IPS-18c (cell line): ENCODE results near the gene NUP214.
"Not testable (repeated sequence)": the region's sequence is repeated elsewhere in the genome, so short reads cannot be mapped to it uniquely, and the experiment has no call there.

Experiments used
- H3K4me3 ChIP-seq: 2 replicates; pipeline ENCODE4 v1.7.0; 2013; ENCODE audit warnings: low read depth, mild to moderate bottlenecking, low read length, moderate library complexity; ENCODE audit not compliant: insufficient read depth
- H3K9me3 ChIP-seq: one replicate; pipeline ENCODE4 v1.6.1; 2013; ENCODE audit warnings: mild to moderate bottlenecking, low read length, moderate library complexity; ENCODE audit not compliant: control insufficient read depth, insufficient read depth

Gene NUP214

DNA sequence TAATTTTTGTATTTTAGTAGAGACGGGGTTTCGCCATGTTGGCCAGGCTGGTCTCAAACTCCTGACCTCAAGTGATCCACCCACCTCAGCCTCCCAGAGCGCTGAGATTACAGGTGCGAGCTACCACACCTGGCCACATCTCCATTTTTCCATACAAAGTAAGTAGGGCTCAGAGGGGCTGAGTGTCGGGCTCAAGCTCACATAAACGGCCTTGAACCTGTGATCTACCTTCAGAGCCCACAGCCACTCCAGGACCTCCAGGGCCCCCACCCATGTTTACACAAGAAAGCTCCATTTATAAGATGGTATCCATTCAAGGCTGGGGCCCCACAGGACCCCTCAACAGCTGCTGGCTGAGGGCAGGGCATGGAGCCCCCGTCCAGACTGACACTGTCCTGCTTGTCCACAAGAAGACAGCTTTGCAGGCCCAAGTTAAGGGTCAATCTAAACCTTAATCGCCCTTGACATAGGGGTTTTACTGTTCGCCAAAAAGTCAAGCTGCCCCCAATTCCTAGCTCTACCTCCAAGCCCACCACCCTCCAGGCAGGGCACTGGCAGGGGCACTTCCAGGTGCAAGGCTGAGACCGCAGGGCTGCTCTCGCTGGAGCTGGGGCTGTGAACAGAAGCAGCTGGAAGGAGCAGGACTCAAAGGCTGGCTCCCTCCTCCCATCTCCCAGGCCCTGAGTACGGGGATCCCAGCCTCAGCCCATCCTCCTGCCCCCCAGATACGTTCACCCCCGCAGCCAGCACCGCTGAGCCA, 132.1 kb downstream of the NUP214 start:
- no peaks in the 10 kb centered on the region for H3K9me3 ChIP-seq

DNA sequence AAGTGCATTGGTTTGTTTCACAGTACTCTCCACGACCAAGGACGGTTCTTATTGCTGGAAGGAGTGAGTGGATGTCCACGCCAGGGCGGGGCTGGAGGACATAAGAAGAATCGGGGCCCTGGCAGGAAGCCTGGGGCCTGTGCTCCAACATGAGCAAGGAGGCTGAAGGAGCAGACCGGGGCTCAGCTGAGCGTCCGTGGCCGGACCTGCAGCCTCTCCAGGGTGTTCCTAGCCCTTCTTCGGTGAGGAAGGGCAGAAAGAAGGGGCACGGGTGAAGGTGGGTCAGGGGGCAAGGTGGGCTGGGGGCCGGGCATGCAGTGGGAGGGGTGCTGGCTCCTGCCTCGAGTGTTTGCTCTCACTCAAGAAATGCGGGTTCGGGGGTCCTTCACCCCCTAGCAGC, 132.8 kb downstream of the NUP214 start:
- H3K9me3 ChIP-seq: no peaks in the 10 kb centered on the region
- no peak overlapping the region for H3K4me3 ChIP-seq

More for the DNA sequence above, 132.1 kb downstream of the NUP214 start:
- H3K4me3 ChIP-seq: no peak overlapping the region

DNA sequence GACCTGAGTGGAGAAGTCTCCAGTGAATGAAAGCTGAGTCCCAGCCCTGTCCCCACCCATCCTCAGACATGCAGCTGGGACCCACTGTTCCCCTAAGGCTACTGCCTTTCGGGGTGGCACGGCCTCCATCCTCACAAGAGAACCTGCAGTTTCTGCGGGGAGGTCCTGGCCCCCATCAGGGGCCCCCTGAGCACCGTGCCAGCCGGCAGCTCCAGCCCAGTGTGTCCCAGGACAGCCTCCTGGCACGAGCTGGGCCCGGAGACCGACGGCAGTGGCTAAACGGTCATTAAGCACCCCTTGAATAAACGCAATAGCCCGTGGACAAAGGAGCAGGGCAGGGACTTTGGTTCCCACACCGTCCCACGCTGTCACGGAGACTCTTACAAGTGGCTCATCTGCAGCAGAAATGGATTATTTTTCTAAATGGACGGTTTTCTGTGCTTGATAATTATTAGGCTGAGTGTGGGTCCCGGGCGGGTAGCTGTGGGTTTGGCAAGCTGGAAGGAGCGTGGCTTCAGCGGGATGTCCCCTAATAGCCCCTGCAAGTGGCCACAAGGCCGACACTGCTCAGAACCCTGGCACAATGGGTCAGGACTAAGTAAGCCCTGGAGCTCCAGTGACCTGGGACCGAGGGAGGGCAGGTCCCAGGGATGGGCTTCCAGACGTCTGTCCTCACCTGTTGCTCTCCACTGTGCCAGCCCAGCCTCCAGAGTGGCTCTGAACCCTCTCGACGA, 133.5 kb downstream of the NUP214 start:
- Histone ChIP-seq H3K4me3 (no peak overlapping the region), H3K9me3 (no peaks in the 10 kb centered on the region)

DNA sequence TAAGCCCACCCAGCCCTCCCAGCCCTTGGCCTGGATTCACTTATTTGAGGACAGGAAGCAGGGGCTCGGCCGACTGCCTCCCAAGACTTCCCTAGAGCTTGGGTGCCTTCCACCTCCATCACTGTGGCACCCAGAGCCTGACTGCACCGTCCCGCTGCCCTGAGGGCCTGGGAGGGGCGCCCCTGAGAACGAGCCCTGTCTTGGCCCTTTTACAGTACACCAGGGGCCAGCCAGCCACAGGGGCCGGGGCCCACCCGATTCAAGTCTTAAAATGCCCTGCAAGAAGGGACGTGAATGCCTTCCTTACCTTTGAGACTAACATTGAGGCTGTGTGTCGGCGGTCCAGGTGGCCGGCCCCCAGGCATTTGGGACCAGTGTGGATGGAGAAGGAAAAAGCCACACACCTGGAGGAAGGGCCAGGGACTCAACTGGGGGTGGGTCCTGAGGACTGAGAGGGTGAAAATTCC, 134.1 kb downstream of the NUP214 start:
- H3K4me3 ChIP-seq: no peak overlapping the region
- H3K9me3 ChIP-seq: no peaks in the 10 kb centered on the region

DNA sequence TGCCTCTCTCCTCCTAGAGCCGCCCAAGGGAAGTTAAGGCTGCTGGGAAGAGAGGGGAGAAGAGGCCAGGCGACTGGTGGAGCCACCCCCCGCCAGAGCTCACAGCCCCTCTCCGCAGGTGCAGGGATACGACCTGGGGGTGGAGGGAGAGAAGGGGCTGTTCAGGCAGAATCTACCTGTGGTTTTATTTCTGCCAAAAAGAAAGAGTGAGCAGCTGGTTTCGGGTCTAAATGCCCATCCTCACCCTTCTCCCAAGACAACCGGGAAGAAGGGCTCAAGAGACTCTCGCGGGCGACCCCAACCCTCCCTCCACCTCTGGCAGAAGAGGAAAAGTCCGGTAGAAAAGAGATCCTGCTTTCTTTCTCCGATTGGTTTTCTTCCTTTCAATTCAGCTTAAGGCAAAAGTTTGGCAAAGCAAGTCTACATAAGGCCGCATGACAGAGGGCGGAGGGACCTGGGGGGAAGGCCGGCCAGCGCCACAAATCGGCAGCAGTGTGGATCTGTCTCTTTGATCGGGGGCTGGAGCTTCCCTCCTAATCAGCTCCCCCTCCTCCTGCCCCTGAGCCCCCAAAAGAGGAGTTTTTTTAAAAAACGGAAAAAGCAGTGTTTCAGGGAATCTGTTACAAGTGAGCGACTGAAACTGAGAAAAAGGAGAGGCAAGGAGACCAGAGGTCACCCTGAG, 134.7 kb downstream of the NUP214 start:
- H3K4me3 ChIP-seq: no peak overlapping the region
- no peaks in the 10 kb centered on the region for H3K9me3 ChIP-seq

DNA sequence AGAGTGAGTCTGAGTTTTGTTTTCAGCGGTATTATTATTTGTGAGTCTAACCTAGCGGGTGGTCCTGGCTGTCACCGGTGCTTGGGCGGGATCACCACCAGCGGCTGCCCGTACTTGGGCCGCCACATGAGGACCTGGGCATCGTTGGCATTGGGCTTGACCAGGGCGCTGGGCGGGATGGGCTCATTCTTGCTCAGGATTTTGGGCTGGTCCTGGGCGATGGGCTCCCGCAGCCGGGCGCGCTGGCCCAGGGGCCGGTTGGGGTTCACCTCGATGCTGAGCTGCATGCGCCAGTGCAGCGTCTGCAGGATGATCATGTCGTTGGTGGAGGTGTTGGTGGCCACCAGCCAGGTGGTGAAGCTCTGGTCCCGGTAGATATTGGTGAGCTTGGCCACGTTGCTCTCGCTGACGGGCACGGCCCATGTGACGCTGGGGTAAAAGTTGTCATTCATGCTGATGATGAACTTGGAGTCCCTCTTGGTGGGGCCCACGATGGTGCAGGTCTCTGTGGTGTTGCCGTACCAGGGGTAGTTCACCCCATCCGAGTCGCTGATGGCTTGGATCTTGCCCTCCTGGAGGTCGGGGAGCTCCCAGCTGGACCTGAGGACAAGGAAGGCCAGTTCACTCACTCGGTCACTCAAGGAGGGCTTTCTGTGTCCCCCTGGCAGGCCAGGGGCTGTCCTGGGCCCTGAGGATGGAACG, 135.5 kb downstream of the NUP214 start:
- Histone ChIP-seq H3K9me3 (no peaks in the 10 kb centered on the region), H3K4me3 (no peak overlapping the region)

DNA sequence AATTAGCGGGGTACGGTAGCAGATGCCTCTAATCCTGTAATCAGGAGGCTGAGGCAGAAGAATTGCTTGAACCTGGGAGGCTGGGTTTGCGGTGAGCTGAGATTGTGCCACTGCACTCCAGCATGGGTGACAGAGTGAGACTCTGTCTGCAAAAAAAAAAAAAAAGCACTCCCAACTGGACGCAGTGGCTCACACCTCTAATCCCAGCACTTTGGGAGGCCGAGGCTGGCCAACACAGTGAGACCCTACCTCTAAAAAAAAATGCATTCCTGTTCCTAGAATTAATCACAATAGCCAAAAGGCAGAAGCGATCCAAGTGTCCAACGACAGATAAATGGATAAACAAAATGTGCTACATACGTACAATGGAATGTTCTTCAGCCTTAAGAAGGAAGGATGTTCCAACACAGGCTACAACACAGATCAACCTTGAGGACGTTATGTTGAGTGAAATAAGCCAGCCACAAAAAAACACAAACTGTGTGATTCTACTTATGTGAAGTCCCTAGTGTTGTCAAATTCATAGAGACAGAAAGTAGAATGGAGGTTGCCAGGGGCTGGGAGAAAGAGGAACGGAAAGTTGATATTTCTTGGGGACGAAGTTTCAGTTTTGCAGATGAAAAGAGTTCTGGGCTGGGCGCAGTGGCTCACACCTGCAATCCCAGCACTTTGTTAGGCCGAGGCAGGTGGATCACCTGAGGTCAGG, 137.1 kb downstream of the NUP214 start:
- Histone ChIP-seq H3K4me3 (no peak overlapping the region), H3K9me3 (no peaks in the 10 kb centered on the region)

DNA sequence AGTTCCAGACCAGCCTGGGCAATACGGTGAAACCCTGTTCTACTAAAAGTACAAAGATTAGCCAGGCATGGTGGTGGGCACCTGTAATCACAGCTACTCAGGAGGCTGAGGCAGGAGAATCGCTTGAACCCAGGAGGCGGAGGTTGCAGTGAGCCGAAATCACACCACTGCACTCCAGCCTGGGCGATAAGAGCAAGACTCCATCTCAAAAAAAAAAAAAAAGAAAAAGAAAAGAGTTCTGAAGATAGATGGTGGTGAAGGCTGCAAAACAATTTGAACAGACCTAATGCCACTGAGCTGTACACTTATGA, 137.6 kb downstream of the NUP214 start:
- not testable (repeated sequence) for H3K9me3 ChIP-seq, H3K4me3 ChIP-seq

DNA sequence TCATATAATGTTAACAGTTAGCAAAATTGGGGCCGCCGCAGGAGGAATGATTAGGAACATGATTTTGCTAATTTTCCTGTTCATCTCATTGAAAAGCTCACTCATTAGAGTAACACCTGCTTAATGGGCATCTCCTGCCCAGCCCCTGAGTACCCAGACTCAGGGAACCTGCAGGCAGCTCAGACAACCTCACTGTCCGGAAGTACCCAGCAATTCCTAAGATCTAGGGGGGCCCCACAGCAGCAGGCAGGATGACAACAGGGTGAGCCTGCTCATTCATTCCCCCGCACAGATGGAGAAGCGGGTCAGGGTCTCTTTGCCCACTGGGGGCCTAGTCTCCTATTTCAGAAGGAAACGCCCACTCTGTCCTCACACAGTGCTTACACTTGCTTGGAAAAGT, 138.3 kb downstream of the NUP214 start:
- no peaks in the 10 kb centered on the region for H3K9me3 ChIP-seq
- no peak overlapping the region for H3K4me3 ChIP-seq

DNA sequence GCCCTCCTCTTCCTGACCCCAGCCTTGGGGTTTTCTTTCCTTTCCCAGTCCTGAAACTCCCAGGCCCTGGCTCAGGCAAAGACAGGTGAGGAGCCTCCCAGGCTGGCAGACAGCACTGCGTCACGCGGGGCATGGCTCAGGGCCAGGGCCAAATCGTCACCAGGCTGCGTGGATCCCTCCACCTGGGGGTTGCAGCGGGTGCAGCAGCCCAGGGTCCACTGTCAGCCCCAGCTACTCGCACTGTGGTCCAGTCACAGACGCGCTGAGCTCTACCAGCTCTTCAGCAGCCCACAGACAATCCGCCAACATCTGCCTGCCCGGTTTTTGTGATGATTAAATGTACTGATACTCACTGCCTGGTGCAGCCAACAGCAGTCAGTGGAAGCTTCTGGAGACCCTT, 138.8 kb downstream of the NUP214 start:
- no peak overlapping the region for H3K4me3 ChIP-seq
- H3K9me3 ChIP-seq: no peaks in the 10 kb centered on the region

DNA sequence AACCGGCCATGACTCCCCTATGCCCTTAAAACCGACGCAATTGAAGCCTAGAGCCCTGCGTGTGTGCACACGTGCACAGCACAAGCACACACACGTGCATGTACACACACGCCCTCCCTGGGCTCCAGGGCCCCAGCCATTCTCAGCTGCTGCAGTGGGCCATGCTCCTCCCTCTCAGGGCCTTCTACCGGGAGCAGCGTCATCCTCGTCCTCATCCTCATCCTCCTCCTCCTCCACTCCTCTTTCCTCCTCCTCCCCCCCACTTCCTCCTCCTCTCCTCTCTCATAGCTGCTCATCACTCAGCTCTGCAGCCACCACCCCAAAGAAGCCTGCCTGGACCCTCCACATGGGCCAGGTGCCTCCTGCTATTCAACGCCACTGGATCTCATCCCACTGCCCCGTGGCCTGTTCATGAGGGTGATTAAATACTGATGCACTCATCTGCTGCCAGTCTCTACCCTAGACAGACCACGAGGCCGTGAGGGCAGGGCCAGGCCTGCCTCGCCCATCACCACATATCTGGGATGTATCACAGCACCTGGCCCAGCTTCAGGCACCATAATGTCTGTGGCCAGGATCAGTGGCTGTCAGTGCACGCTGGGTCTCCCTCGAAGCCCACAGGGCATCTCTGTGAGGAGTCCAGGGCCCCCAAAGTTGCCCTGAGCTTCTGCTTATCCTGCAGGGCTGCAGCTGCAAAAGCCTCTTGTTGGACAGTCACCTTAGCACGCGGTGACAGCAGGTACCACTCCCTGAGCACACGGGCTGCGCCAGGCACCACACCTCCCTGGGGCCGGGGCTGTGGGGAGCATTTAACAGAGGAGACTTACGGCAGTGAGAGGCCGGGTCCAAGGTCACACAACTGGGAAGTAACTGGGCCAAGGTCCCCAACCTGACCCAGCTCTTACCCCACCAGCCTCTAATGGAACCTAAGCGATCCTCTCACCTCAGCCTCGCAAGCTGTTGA, 141.2 kb downstream of the NUP214 start:
- H3K4me3 ChIP-seq: no peak overlapping the region

DNA sequence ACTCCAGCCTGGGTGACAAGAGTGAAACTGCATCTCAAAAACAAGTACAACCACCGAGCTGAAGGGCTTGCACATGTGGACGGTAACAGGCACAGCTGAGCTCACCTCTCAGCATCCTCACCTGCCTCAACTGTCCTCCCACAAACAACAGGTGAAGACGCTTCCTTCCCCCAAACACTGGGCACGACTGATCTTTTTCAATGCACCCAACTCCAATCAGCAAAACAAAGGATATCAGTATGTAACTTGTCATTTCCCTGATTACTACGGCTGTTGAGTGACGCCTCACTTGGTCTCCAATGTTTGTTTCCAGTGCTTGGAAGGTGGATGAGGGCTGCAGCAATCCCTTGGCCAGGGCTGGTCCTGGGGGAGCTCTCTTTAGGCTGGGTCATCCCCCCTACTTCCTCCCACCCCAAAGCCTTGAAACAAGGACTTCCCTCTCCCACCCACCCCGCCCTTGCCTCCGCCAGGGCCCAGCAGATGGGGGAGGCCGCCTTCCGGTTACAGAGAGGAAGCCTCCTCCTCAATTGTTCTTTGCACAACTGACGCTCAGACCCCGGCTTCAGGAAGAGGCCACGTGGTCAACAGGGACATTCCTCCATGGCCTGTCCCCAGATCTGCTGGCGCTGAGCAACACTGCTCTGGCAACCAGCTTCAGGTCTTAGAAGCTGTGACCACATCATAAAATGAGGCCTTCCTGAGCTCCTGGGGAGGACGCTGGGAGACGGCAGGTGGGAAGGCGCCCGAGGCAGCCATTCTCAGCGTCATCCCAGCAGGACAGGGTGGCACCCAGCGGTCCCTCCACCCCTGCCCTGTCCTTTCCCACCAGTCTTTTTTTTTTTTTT, 145.0 kb downstream of the NUP214 start:
- H3K4me3 ChIP-seq: no peak overlapping the region
- H3K9me3 ChIP-seq: no peaks in the 10 kb centered on the region

More for the DNA sequence above, 141.2 kb downstream of the NUP214 start:
- no peaks in the 10 kb centered on the region for H3K9me3 ChIP-seq

DNA sequence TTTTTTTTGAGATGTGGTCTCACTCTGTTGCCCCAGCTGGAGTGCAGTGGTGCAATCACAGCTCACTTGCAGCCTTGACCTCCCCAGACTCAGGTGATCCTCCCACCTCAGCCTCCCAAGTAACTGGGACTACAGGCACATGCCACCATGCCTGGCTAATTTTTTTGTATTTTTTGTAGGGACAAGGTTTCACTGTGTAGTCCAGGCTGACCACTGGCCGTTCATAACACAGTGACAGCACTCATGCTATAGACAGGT, 145.6 kb downstream of the NUP214 start:
- H3K9me3 ChIP-seq, H3K4me3 ChIP-seq: not testable (repeated sequence)

DNA sequence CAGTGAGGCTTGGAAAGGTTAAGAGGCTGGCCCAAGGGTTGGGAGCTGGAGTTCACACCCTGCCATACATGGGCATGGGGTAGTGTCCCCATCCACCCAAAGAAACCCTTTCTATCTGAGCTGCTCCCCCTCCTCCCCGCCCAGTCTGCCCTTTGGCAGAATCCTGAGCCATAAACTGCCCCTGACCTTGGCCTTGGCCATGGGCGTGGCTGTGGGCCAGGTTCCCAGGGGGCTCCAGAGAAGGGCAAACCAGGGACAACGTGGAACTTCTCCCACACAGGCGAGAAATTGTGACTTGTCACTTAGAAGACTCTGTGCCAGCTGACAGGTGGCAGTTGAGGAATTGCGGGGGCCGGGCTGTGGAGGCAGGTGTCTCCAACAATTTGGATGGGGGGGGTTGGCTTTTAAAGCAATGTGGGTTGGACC, 146.1 kb downstream of the NUP214 start:
- H3K9me3 ChIP-seq: no peaks in the 10 kb centered on the region
- H3K4me3 ChIP-seq: no peak overlapping the region

DNA sequence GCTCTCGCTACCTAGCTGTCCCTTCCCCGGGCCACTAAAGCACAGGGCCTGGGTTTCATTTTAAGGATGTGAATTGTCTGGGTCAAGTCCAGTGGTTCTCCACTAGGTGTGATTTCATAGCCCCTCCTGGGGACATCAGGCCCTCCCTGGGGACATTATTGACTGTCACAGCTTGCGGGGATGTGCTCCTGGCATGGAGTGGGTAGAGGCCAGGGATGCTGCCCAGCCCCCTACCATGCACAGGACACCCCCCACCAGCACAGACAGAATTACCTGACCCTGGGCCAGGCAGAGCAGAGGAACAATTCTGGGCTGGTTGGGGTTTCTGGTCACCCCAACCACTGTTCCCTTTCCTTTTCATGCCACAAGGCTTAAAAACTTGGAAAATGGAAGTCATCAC, 146.8 kb downstream of the NUP214 start:
- no peaks in the 10 kb centered on the region for H3K9me3 ChIP-seq
- no peak overlapping the region for H3K4me3 ChIP-seq
